Keratinocyte (primary cell): Measurements from ENCODE around the gene WFIKKN1.

Experiments
- CTCF ChIP-seq, 3 experiments: IDR thresholded peaks in 1 of 3; conservative IDR thresholded peaks in 1 of 3; optimal IDR thresholded peaks in 1 of 3; 2 replicates in 2 of 3; 3 replicates in 1 of 3; pipeline versions ENCODE3 to v1.5.1; 2011; ENCODE audit warnings: low read length in 3 of 3, mild to moderate bottlenecking in 3 of 3, moderate library complexity in 2 of 3, control low read depth in 1 of 3, inconsistent platforms in 1 of 3; ENCODE audit not compliant: insufficient read depth in 2 of 3; ENCODE audit errors: extremely low read depth in 1 of 3
- EZH2 ChIP-seq: IDR thresholded peaks from one replicate; pipeline ENCODE4 v1.6.1; 2012; ENCODE audit warnings: inconsistent platforms, mild to moderate bottlenecking, low read length, moderate library complexity

- TF ChIP-seq CTCF (optimal IDR thresholded peaks at IDR 0.05 in 1 of 3, IDR thresholded peaks at IDR 0.05 in 1 of 3, conservative IDR thresholded peaks at IDR 0.05 in 1 of 3; ENCODE audit: extremely low read depth in 1 of 3, insufficient read depth in 2 of 3, low read length in 3 of 3) (peak in 1 of 3 experiments; percentile 56), EZH2 (no peak)
These were observed 29.8 kb downstream of the WFIKKN1 start for GRCh38 chr16:660459-661183.
